Measurements from ENCODE around the gene ENAH.

GRCh38 chr1:225486856-225487255 lies 166.1 kb downstream of the ENAH start:
- TF ChIP-seq POLR2AphosphoS5 (IDR thresholded peaks at IDR 0.05; ENCODE audit: low read depth, low read length) = no peak
- no peak for TF ChIP-seq TAF1 (IDR thresholded peaks at IDR 0.05; ENCODE audit: borderline replicate concordance, insufficient read depth, low read length)
- no peak for TF ChIP-seq REST (IDR thresholded peaks at IDR 0.05; ENCODE audit: insufficient read depth in 1 of 2, low read depth in 2 of 2, low read length in 2 of 2)
- no peak for TF ChIP-seq SIN3A (IDR thresholded peaks at IDR 0.05; ENCODE audit: borderline replicate concordance, insufficient read depth, low read length)
